Sciatic nerve (tissue), 2 donors: ENCODE measurements around the gene GAS2. TPM values are rescaled to one million over a fixed set of nuclear protein-coding genes. Genes with fewer than 3 reads are reported as not detected.

Experiments used
- ATAC-seq: fragments of 200-7000 bp; cut with Tn5 transposase; one replicate; pipeline ENCODE4 v1.9.1; 2020; ENCODE audit warnings: mild to moderate bottlenecking, moderate library complexity
- DNase-seq: peaks from one replicate; pipeline ENCODE4 v3.0.0-alpha.2; 2020; ENCODE audit warnings: low spot score
- intact Hi-C: fragments of 100-400 bp; cut with DNase I; formaldehyde crosslinking; loops from one replicate; pipeline ENCODE4 v1.14.2; 2022
- total RNA-seq: library from RNA; stranded (reverse); fragmentation: NEBNext Ultra II Directional; extraction: Animal tissue kit (Norgen Biotek cat#: 25700); gene quantifications from one replicate; pipeline ENCODE4 v1.2.1, GENCODE V29; 2021
- donor health status: DM: no; HTN: no; CAD: no.
- donor health status: DM: no; HTN: no; CAD: no.

GAS2 gene
- total RNA-seq, 1 donor from 2014 or later, result 22.1 TPM

- no peak for ATAC-seq
- intact Hi-C loops, result no loop called here
- no peak for DNase-seq
Measured at GRCh38 chr11:22669368-22669767, 3.0 kb downstream of the GAS2 start.

GRCh38 chr11:22670830-22671229 lies 4.4 kb downstream of the GAS2 start:
- ATAC-seq (no peak), DNase-seq (no peak)
- intact Hi-C loops, result no loop called here

GRCh38 chr11:22671751-22672150 lies 5.3 kb downstream of the GAS2 start:
- intact Hi-C loops, result no loop called here
- DNase-seq (no peak), ATAC-seq (no peak)

GRCh38 chr11:22674470-22675439 lies 8.3 kb downstream of the GAS2 start:
- no peak for ATAC-seq
- intact Hi-C loops, result no loop called here

GRCh38 chr11:22677153-22677903 lies 10.9 kb downstream of the GAS2 start:
- no peak for ATAC-seq
- DNase-seq, result no peak
- intact Hi-C loops, result no loop called here

More at GRCh38 chr11:22674470-22675439, 8.3 kb downstream of the GAS2 start:
- DNase-seq, result no peak

GRCh38 chr11:22680628-22681027 lies 14.2 kb downstream of the GAS2 start:
- intact Hi-C loops, result no loop called here
- ATAC-seq (no peak), DNase-seq (no peak)

- DNase-seq (no peak), ATAC-seq (no peak)
- intact Hi-C loops, result no loop called here
Measured at GRCh38 chr11:22681281-22681812, 14.9 kb downstream of the GAS2 start.

- DNase-seq, result no peak
- no peak for ATAC-seq
- intact Hi-C loops, result no loop called here
Measured at GRCh38 chr11:22684082-22684481, 17.7 kb downstream of the GAS2 start.

GRCh38 chr11:22685111-22685510 lies 18.7 kb downstream of the GAS2 start:
- DNase-seq (no peak), ATAC-seq (no peak)
- intact Hi-C loops, result no loop called here

- intact Hi-C loops, result no loop called here
- no peak for DNase-seq
- no peak for ATAC-seq
Measured at GRCh38 chr11:22688914-22689313, 22.5 kb downstream of the GAS2 start.

- DNase-seq (no peak), ATAC-seq (no peak)
- intact Hi-C loops, result no loop called here
Measured at GRCh38 chr11:22690257-22690656, 23.8 kb downstream of the GAS2 start.

- ATAC-seq, result no peak
Measured at GRCh38 chr11:22690871-22691270, 24.5 kb downstream of the GAS2 start.

GRCh38 chr11:22699388-22699787 lies 33.0 kb downstream of the GAS2 start:
- no peak for DNase-seq
- intact Hi-C loops, result no loop called here
- no peak for ATAC-seq

More at GRCh38 chr11:22690871-22691270, 24.5 kb downstream of the GAS2 start:
- DNase-seq, result no peak
- intact Hi-C loops, result no loop called here

GRCh38 chr11:22702031-22702430 lies 35.6 kb downstream of the GAS2 start:
- ATAC-seq, result no peak
- intact Hi-C loops, result no loop called here
- no peak for DNase-seq

GRCh38 chr11:22703040-22703439 lies 36.6 kb downstream of the GAS2 start:
- DNase-seq (no peak), ATAC-seq (no peak)
- intact Hi-C loops, result no loop called here

GRCh38 chr11:22703591-22703990 lies 37.2 kb downstream of the GAS2 start:
- intact Hi-C loops, result no loop called here
- ATAC-seq (no peak), DNase-seq (no peak)

GRCh38 chr11:22707119-22707899 lies 40.9 kb downstream of the GAS2 start:
- intact Hi-C loops, result no loop called here
- no peak for ATAC-seq

GRCh38 chr11:22711071-22711770 lies 44.8 kb downstream of the GAS2 start:
- no peak for DNase-seq
- ATAC-seq, result no peak
- intact Hi-C loops, result no loop called here

More at GRCh38 chr11:22707119-22707899, 40.9 kb downstream of the GAS2 start:
- DNase-seq, result no peak
